Common myeloid progenitor, CD34-positive (primary cell): ENCODE results near the gene ERCC4.

ENCODE experiments used
- CTCF ChIA-PET: fragments of 350-600 bp; sonication (Branson Sonifier 250); formaldehyde crosslinking; loops from one replicate; lab custom pipeline; 2021; ENCODE audit warnings: antibody characterized with exemption; lab: Charles Lee
- POLR2A ChIA-PET: fragments of 350-600 bp; sonication (Branson Sonifier 250); formaldehyde crosslinking; loops from one replicate; lab custom pipeline; 2021; ENCODE audit warnings: antibody characterized with exemption; lab: Charles Lee
- DNase-seq, 3 donors: peaks; one replicate each; pipeline versions ENCODE4 v3.0.0 to v3.0.0-alpha.2; 2013
- H3K27ac ChIP-seq, 2 experiments: 1 replicate in 1 of 2; 2 replicates in 1 of 2; pipeline ENCODE4 v1.7.0; 2013; ENCODE audit warnings: inconsistent platforms in 2 of 2, low read length in 2 of 2, mild to moderate bottlenecking in 2 of 2, low read depth in 1 of 2, moderate library complexity in 1 of 2; ENCODE audit not compliant: severe bottlenecking in 2 of 2, insufficient read depth in 1 of 2, poor library complexity in 1 of 2
- H3K27me3 ChIP-seq, 5 experiments: replicated peaks in 2 of 5; 1 replicate in 3 of 5; 2 replicates in 2 of 5; pipeline versions ENCODE4 v1.6.1 to v1.7.0; 2013; ENCODE audit warnings: low read length in 4 of 5, mild to moderate bottlenecking in 2 of 5, moderate library complexity in 2 of 5, inconsistent platforms in 1 of 5; ENCODE audit not compliant: insufficient read depth in 5 of 5, control insufficient read depth in 4 of 5
- H3K36me3 ChIP-seq, 4 experiments: 1 replicate in 2 of 4; 2 replicates in 2 of 4; pipeline versions ENCODE4 v1.6.1 to v1.7.0; 2013; ENCODE audit warnings: low read length in 3 of 4, control low read depth in 1 of 4, mild to moderate bottlenecking in 1 of 4; ENCODE audit not compliant: control insufficient read depth in 4 of 4, insufficient read depth in 4 of 4
- H3K4me1 ChIP-seq, 4 experiments: 1 replicate in 3 of 4; 2 replicates in 1 of 4; pipeline versions ENCODE4 v1.6.1 to v1.7.1; 2013; ENCODE audit warnings: low read length in 3 of 4, mild to moderate bottlenecking in 3 of 4, control low read depth in 1 of 4, inconsistent platforms in 1 of 4, moderate library complexity in 1 of 4; ENCODE audit not compliant: control insufficient read depth in 4 of 4, insufficient read depth in 4 of 4; ENCODE audit errors: control extremely low read depth in 1 of 4
- H3K4me3 ChIP-seq, 7 experiments: 1 replicate in 4 of 7; 2 replicates in 3 of 7; pipeline versions ENCODE4 v1.5.1 to v1.7.0; 2013; ENCODE audit warnings: mild to moderate bottlenecking in 7 of 7, low read length in 6 of 7, moderate library complexity in 6 of 7, inconsistent platforms in 2 of 7, low read depth in 2 of 7, control low read depth in 1 of 7; ENCODE audit not compliant: insufficient read depth in 4 of 7, control insufficient read depth in 1 of 7; ENCODE audit errors: extremely low read depth in 1 of 7
- H3K9me3 ChIP-seq, 5 experiments: 1 replicate in 4 of 5; 2 replicates in 1 of 5; pipeline versions ENCODE4 v1.6.1 to v1.7.1; 2013; ENCODE audit warnings: low read length in 4 of 5, mild to moderate bottlenecking in 2 of 5, inconsistent platforms in 1 of 5, low read depth in 1 of 5, moderate library complexity in 1 of 5; ENCODE audit not compliant: control insufficient read depth in 4 of 5, insufficient read depth in 2 of 5; ENCODE audit errors: control extremely low read depth in 1 of 5
- WGBS: methylation state at CpG from one replicate; pipeline ENCODE4 v1.1.5; 2013; ENCODE audit not compliant: insufficient coverage; 5-methylcytosine and 5-hydroxymethylcytosine counted together

Gene ERCC4

DNA sequence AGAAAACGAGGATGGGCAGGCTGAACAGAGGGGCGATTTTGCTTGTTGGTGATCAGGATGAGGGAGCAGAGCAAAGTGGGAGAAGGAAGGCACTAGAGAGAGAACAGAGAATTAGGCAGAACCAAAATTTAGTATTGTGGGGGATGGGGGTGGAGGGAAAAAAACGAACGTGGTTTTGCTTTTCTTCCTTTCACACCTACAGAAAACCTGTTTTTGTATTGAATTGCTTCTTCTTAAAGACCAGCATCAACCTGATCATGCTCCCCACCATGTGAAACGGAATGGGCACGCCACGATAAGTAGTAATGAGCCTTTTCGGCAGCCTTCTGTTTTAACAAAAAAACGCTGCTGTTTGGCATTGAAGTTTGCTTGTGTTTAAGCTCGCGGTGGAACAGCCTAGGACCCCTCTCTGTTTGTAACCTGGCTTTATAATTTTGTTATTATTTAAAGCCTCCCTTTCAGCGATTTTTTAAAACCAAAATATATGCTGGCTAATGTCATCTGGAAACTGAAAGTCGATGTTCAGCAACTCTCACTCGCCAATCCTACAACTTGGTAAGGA, 36.8 kb downstream of the ERCC4 start:
- H3K4me1 ChIP-seq, result peaks cover 0 to 3% (median 0%) of the 10 kb centered on the region in 4 experiments
- CTCF ChIA-PET, result no interaction called here
- POLR2A ChIA-PET, result no interaction called here
- 91% methylated on average over 8 of the region's 14 CpGs for WGBS
- H3K4me3 ChIP-seq, result no peak overlapping the region
- DNase-seq, result no peak
- peaks cover 0 to 9% (median 4%) of the 10 kb centered on the region in 5 experiments for H3K27me3 ChIP-seq
- no peaks in the 10 kb centered on the region for H3K36me3 ChIP-seq
- no peak overlapping the region for H3K27ac ChIP-seq
- no peaks in the 10 kb centered on the region for H3K9me3 ChIP-seq

GRCh38 chr16:13957197-13958078, 37.5 kb downstream of the ERCC4 start:
- H3K4me3 ChIP-seq, result no peak overlapping the region
- CTCF ChIA-PET, result no interaction called here

GRCh38 chr16:13958474-13958873, 38.5 kb downstream of the ERCC4 start:
- no peaks in the 10 kb centered on the region for H3K9me3 ChIP-seq
- WGBS, result 100% methylated on average over 1 of the region's 4 CpGs
- H3K36me3 ChIP-seq, result no peaks in the 10 kb centered on the region
- no peak for DNase-seq
- ChIA-PET CTCF (no interaction called here), POLR2A (no interaction called here)
- no peak overlapping the region for H3K27ac ChIP-seq
- H3K4me3 ChIP-seq, result no peak overlapping the region
- H3K4me1 ChIP-seq, result peaks cover 0 to 3% (median 0%) of the 10 kb centered on the region in 4 experiments
- H3K27me3 ChIP-seq, result peaks cover 0 to 9% (median 4%) of the 10 kb centered on the region in 5 experiments

More at GRCh38 chr16:13957197-13958078, 37.5 kb downstream of the ERCC4 start:
- Histone ChIP-seq H3K27me3 (peaks cover 0 to 9% (median 4%) of the 10 kb centered on the region in 5 experiments), H3K9me3 (no peaks in the 10 kb centered on the region), H3K27ac (no peak overlapping the region), H3K4me1 (peaks cover 0 to 3% (median 0%) of the 10 kb centered on the region in 4 experiments), H3K36me3 (no peaks in the 10 kb centered on the region)
- peak; percentile 20 to 72 (median 67) for DNase-seq
- WGBS, result 76% methylated on average over 10 of the region's 14 CpGs
- POLR2A ChIA-PET, result no interaction called here

DNA sequence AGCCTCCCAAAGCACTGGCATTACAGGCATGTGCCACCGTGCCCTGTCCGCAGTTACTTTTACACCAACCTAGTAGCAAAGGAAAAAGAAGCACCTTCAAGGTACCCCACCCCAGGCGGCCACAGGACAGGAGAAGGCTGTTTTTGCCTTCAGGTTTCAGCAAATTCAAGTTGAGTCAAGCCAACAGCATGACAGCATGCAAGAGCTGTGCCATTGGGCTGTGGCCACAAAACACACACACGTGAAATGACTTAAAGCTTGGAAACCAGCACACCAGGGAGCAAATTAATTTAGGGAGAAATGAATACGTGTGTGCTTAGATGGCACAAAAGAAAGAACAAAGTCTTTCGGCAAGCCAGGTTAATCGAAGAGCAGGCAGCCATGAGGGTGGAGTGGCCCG, 39.7 kb downstream of the ERCC4 start:
- Histone ChIP-seq H3K4me3 (no peak overlapping the region), H3K36me3 (no peaks in the 10 kb centered on the region), H3K27ac (no peak overlapping the region), H3K4me1 (peaks cover 0 to 3% (median 0%) of the 10 kb centered on the region in 4 experiments), H3K27me3 (peaks cover 0 to 9% (median 4%) of the 10 kb centered on the region in 5 experiments), H3K9me3 (no peaks in the 10 kb centered on the region)
- CTCF ChIA-PET, result no interaction called here
- no peak for DNase-seq
- 94% methylated on average over 7 of the region's 8 CpGs for WGBS
- POLR2A ChIA-PET, result no interaction called here

GRCh38 chr16:13961099-13961811, 41.3 kb downstream of the ERCC4 start:
- POLR2A ChIA-PET, result no interaction called here
- Histone ChIP-seq H3K27me3 (peaks cover 0 to 6% (median 3%) of the 10 kb centered on the region in 5 experiments), H3K4me3 (no peak overlapping the region), H3K9me3 (no peaks in the 10 kb centered on the region), H3K36me3 (no peaks in the 10 kb centered on the region), H3K4me1 (peaks cover 0 to 3% (median 0%) of the 10 kb centered on the region in 4 experiments), H3K27ac (no peak overlapping the region)
- CTCF ChIA-PET, result no interaction called here
- WGBS, result 87% methylated on average over 6 of the region's 8 CpGs
- peak in 1 of 3 donors; percentile 1 for DNase-seq

DNA sequence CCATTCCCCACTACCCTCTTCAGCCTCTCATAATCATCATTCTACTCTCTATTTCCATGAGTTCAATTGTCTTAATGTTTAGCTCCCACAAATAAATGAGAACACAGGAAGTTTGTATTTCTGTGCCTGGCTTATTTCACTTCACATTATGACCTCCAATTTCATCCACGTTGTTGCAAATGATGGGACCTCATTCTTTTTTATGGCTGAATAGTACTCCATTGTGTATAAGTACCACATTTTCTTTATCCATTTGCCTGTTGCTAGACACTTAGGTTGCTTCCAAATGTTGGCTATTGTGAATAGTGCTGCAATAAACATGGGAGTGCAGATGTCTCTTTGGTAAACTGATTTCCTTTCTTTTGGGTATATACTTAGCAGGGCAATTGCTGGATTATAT, 42.3 kb downstream of the ERCC4 start:
- Histone ChIP-seq H3K4me1 (peaks cover 0 to 3% (median 0%) of the 10 kb centered on the region in 4 experiments), H3K27me3 (peaks cover 0 to 6% (median 0%) of the 10 kb centered on the region in 5 experiments), H3K36me3 (no peaks in the 10 kb centered on the region), H3K27ac (no peak overlapping the region), H3K9me3 (no peaks in the 10 kb centered on the region), H3K4me3 (no peak overlapping the region)
- no CpG with 5 or more reads among the region's 1 CpG for WGBS
- ChIA-PET CTCF (no interaction called here), POLR2A (no interaction called here)
- no peak for DNase-seq
